Measurements from ENCODE around the gene GSTT2.

- TF ChIP-seq CTCF (IDR thresholded peaks at IDR 0.05 in 2 of 3, conservative IDR thresholded peaks at IDR 0.05 in 1 of 3; ENCODE audit: insufficient read depth in 2 of 3, low read depth in 1 of 3, low read length in 3 of 3) (no peak), POLR2AphosphoS5 (IDR thresholded peaks at IDR 0.05; ENCODE audit: control insufficient read depth, insufficient read depth, low read depth, low read length) (no peak), IRF2 (CRISPR knock-in tag; IDR thresholded peaks at IDR 0.05) (no peak), MAZ (CRISPR knock-in tag; conservative IDR thresholded peaks at IDR 0.05 in 1 of 2, IDR thresholded peaks at IDR 0.05 in 1 of 2) (no peak), TBP (optimal IDR thresholded peaks at IDR 0.05; ENCODE audit: low read depth, low read length) (no peak), MAX (CRISPR knock-in tag; IDR thresholded peaks at IDR 0.05) (no peak), PREB (CRISPR knock-in tag; IDR thresholded peaks at IDR 0.05) (no peak), POLR2A (conservative IDR thresholded peaks at IDR 0.05) (no peak), CBFA2T3 (IDR thresholded peaks at IDR 0.05) (no peak), U2AF2 (optimal IDR thresholded peaks at IDR 0.05; ENCODE audit: low read depth, low read length) (no peak), HNRNPH1 (optimal IDR thresholded peaks at IDR 0.05; ENCODE audit: low read depth, low read length) (no peak)
These were observed 47.5 kb downstream of the GSTT2 start for GRCh38 chr22:24027389-24027975.

Measured in K562 (cell line).